ENCODE data around the gene ENPP1. TPM values are rescaled to one million over a fixed set of nuclear protein-coding genes. Genes with fewer than 3 reads are reported as not detected.

The ENPP1 gene
- total RNA-seq, 1 donor from 2014 or later: 14.7 TPM

DNA sequence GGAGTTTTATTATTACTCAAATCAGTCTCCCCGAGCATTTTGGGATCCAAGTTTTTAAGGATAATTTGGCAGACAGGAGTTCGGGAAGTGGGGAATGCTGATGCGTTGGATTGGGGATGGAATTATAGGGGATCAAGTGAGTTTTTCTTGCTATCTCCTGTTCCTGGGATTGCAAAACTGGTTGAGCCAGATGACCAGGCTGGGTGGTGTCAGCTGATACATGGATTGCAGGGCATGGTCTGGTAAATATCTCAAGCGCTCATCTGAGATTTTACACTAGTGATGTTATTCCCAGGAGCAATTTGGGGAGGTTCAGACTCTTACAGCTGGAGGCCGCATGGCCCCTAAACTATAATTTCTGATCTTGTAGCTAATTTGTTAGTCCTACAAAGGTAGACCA lies 54.7 kb downstream of the ENPP1 start:
- H3K4me1 ChIP-seq: no peaks in the 10 kb centered on the region
- intact Hi-C loops (cut with DNase I): no loop called here
- H3K9me3 ChIP-seq: no peaks in the 10 kb centered on the region
- H3K4me3 ChIP-seq: no peak overlapping the region
- no peak for DNase-seq (ENCODE audit: extremely low spot score in 2 of 2)
- no peak overlapping the region for H3K27ac ChIP-seq
- H3K36me3 ChIP-seq: no peaks in the 10 kb centered on the region
- TF ChIP-seq POLR2AphosphoS5 (IDR thresholded peaks at IDR 0.05; ENCODE audit: insufficient read depth in 1 of 2, low read depth in 1 of 2) (no peak), POLR2A (IDR thresholded peaks at IDR 0.05) (no peak)
- TF ChIP-seq, protein P1, sequence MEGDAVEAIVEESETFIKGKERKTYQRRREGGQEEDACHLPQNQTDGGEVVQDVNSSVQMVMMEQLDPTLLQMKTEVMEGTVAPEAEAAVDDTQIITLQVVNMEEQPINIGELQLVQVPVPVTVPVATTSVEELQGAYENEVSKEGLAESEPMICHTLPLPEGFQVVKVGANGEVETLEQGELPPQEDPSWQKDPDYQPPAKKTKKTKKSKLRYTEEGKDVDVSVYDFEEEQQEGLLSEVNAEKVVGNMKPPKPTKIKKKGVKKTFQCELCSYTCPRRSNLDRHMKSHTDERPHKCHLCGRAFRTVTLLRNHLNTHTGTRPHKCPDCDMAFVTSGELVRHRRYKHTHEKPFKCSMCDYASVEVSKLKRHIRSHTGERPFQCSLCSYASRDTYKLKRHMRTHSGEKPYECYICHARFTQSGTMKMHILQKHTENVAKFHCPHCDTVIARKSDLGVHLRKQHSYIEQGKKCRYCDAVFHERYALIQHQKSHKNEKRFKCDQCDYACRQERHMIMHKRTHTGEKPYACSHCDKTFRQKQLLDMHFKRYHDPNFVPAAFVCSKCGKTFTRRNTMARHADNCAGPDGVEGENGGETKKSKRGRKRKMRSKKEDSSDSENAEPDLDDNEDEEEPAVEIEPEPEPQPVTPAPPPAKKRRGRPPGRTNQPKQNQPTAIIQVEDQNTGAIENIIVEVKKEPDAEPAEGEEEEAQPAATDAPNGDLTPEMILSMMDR (IDR thresholded peaks at IDR 0.05): no peak
- no peaks in the 10 kb centered on the region for H3K27me3 ChIP-seq

DNA sequence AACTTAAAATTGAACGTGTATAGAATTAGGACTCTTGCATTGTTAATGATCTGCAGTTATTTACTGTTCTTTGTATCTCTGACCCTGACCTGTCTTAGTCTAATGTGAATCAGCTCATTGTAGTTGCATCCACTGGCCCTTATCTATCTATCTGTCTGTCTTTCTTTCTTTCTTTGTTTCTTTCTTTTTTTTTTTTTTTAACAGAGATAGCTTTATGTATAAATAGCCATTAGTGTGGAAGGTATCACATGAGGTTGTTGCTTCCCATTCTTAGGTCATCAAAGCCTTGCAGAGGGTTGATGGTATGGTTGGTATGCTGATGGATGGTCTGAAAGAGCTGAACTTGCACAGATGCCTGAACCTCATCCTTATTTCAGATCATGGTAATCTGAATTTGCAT lies 59.9 kb downstream of the ENPP1 start:
- no peak for DNase-seq (ENCODE audit: extremely low spot score in 2 of 2)
- Histone ChIP-seq H3K36me3 (no peaks in the 10 kb centered on the region), H3K27me3 (no peaks in the 10 kb centered on the region), H3K9me3 (no peaks in the 10 kb centered on the region), H3K27ac (no peak overlapping the region), H3K4me3 (no peak overlapping the region), H3K4me1 (no peaks in the 10 kb centered on the region)
- TF ChIP-seq, protein P1 (IDR thresholded peaks at IDR 0.05): no peak
- TF ChIP-seq POLR2AphosphoS5 (IDR thresholded peaks at IDR 0.05; ENCODE audit: insufficient read depth in 1 of 2, low read depth in 1 of 2): no peak
- no peak for TF ChIP-seq POLR2A (IDR thresholded peaks at IDR 0.05)
- intact Hi-C loops (cut with DNase I): no loop called here

DNA sequence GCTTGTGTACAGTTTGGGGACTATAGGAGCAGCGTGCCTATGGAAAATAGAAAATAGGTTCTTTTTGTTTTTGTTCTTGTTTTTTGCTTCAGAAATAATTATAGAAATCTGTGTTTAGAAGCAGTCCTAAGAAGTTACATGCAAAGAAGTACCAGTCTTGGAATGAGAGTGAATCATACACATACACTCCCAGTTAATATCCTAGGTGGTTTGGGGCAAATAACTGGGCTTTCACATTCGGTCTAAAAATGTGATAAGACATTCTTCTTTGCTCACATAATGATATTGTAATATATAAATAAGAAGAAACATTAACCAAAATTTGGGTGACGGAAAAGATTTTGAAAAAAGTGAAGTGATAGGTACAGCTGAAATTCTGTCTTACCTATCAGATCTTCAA lies 61.0 kb downstream of the ENPP1 start:
- TF ChIP-seq POLR2A (IDR thresholded peaks at IDR 0.05) (no peak), POLR2AphosphoS5 (IDR thresholded peaks at IDR 0.05; ENCODE audit: insufficient read depth in 1 of 2, low read depth in 1 of 2) (no peak)
- TF ChIP-seq, protein P1 (IDR thresholded peaks at IDR 0.05): no peak
- no peak for DNase-seq (ENCODE audit: extremely low spot score in 2 of 2)
- no peaks in the 10 kb centered on the region for H3K36me3 ChIP-seq
- no peaks in the 10 kb centered on the region for H3K9me3 ChIP-seq
- intact Hi-C loops (cut with DNase I): no loop called here
- H3K4me3 ChIP-seq: no peak overlapping the region
- H3K4me1 ChIP-seq: no peaks in the 10 kb centered on the region
- H3K27me3 ChIP-seq: no peaks in the 10 kb centered on the region
- H3K27ac ChIP-seq: no peak overlapping the region

DNA sequence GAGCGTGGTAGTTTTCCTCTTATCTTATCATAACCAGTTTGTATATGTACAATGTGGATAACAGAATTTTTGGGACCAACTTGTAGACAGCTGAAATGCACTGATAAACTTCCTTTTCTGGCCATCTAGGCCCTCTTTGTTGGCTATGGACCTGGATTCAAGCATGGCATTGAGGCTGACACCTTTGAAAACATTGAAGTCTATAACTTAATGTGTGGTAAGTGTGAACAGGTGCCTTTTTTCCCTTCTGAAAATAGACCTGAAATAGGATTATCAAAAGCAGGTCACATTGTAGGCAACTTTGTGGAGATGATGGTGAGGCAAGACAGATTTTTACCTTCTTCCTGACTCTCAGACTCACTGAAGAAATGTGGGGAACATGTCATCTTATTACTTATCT lies 67.8 kb downstream of the ENPP1 start:
- H3K27me3 ChIP-seq: no peaks in the 10 kb centered on the region
- no peak overlapping the region for H3K4me3 ChIP-seq
- H3K9me3 ChIP-seq: no peaks in the 10 kb centered on the region
- H3K27ac ChIP-seq: no peak overlapping the region
- no peaks in the 10 kb centered on the region for H3K4me1 ChIP-seq
- no peak for DNase-seq (ENCODE audit: extremely low spot score in 2 of 2)
- TF ChIP-seq POLR2AphosphoS5 (IDR thresholded peaks at IDR 0.05; ENCODE audit: insufficient read depth in 1 of 2, low read depth in 1 of 2): no peak
- TF ChIP-seq POLR2A (IDR thresholded peaks at IDR 0.05): no peak
- TF ChIP-seq, protein P1 (IDR thresholded peaks at IDR 0.05): no peak
- intact Hi-C loops (cut with DNase I): no loop called here
- H3K36me3 ChIP-seq: no peaks in the 10 kb centered on the region

DNA sequence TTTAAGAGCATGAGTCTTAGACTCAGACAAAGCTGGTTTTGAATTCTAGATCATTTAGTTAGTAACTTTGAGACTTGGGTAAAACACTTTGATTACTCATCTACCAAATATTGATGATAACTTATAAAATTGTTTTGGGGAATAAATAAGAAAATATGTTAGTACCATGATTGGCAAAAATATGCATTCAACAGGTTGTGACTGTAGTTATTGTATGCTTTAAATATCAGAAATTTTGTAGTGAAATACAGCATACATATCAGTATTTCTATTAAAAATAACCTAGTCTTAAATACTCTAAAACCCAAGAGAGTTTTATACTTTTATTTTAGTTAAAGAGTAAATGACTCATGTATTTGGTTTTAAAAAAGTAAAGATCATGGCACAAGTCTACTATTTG lies 68.7 kb downstream of the ENPP1 start:
- TF ChIP-seq, protein P1 (IDR thresholded peaks at IDR 0.05): no peak
- TF ChIP-seq POLR2AphosphoS5 (IDR thresholded peaks at IDR 0.05; ENCODE audit: insufficient read depth in 1 of 2, low read depth in 1 of 2) (no peak), POLR2A (IDR thresholded peaks at IDR 0.05) (no peak)
- intact Hi-C loops (cut with DNase I): no loop called here
- Histone ChIP-seq H3K27me3 (no peaks in the 10 kb centered on the region), H3K4me1 (no peaks in the 10 kb centered on the region), H3K36me3 (no peaks in the 10 kb centered on the region), H3K4me3 (no peak overlapping the region), H3K9me3 (no peaks in the 10 kb centered on the region), H3K27ac (no peak overlapping the region)
- DNase-seq (ENCODE audit: extremely low spot score in 2 of 2): no peak

Measured in vagina (tissue), 2 donors.